IMR-90 (cell line): Measurements from ENCODE around the gene NPSR1. TPM values are rescaled to one million over a fixed set of nuclear protein-coding genes. Genes with fewer than 3 reads are reported as not detected.

ENCODE experiments used
- ATAC-seq: fragments of 200-7000 bp; cut with Tn5 transposase; 2 replicates; pipeline ENCODE4 v1.9.1; 2020; ENCODE audit warnings: low read depth, mild to moderate bottlenecking, moderate library complexity
- BruUV-seq: library from RNA; stranded (reverse); fragments of 400-500 nt; replicated peaks from 2 replicates; lab custom pipeline; 2021; lab: Mats Ljungman, UMichigan
- CTCF ChIA-PET: fragments of 300-600 bp; formaldehyde crosslinking; extraction: SDS; loops from one replicate; lab custom pipeline; 2021; ENCODE audit warnings: antibody characterized with exemption; lab: Yijun Ruan, JAX
- POLR2A ChIA-PET: fragments of 300-600 bp; sonication (Branson Sonifier 250); formaldehyde crosslinking; loops from one replicate; lab custom pipeline; 2022; ENCODE audit warnings: antibody characterized with exemption; ENCODE audit not compliant: unreplicated experiment; lab: Charles Lee
- DNase-seq: peaks from one replicate; pipeline ENCODE4 v3.0.0; 2013
- H2AFZ ChIP-seq: replicated peaks from 2 replicates; pipeline ENCODE3; 2013; ENCODE audit warnings: low read length, mild to moderate bottlenecking; ENCODE audit not compliant: poor library complexity
- H2AK5ac ChIP-seq: 2 replicates; pipeline ENCODE4 v1.6.1; 2013; ENCODE audit warnings: low read depth, low read length, inconsistent platforms
- H2AK9ac ChIP-seq: replicated peaks from 2 replicates; pipeline ENCODE3; 2013; ENCODE audit warnings: mild to moderate bottlenecking, low read depth, low read length, moderate library complexity; ENCODE audit not compliant: poor library complexity
- H2BK120ac ChIP-seq: 2 replicates; pipeline ENCODE4 v1.6.1; 2013; ENCODE audit warnings: low read depth, low read length, inconsistent platforms
- H2BK15ac ChIP-seq: 3 replicates; pipeline ENCODE4 v1.6.1; 2013; ENCODE audit warnings: low read depth, low read length, inconsistent platforms
- H2BK20ac ChIP-seq: 2 replicates; pipeline ENCODE4 v1.6.1; 2013; ENCODE audit warnings: low read depth, mild to moderate bottlenecking, inconsistent platforms, low read length, moderate library complexity
- H2BK5ac ChIP-seq: 2 replicates; pipeline ENCODE4 v1.6.1; 2013; ENCODE audit warnings: mild to moderate bottlenecking, low read depth, low read length, inconsistent platforms; ENCODE audit not compliant: poor library complexity, severe bottlenecking
- H3K14ac ChIP-seq: replicated peaks from 2 replicates; pipeline ENCODE4 v1.6.1; 2013; ENCODE audit warnings: low read depth, low read length, inconsistent platforms
- H3K18ac ChIP-seq: 2 replicates; pipeline ENCODE4 v1.6.1; 2013; ENCODE audit warnings: low read depth, low read length, control low read depth
- H3K23ac ChIP-seq: 2 replicates; pipeline ENCODE4 v1.6.1; 2013; ENCODE audit warnings: low read depth, low read length, inconsistent platforms
- H3K27ac ChIP-seq: 2 replicates; pipeline ENCODE4 v1.5.1; 2013; ENCODE audit warnings: mild to moderate bottlenecking, control low read depth, low read length; ENCODE audit not compliant: insufficient read depth
- H3K27me3 ChIP-seq: 2 replicates; pipeline ENCODE4 v1.6.1; 2013; ENCODE audit warnings: low read length; ENCODE audit not compliant: control insufficient read depth, insufficient read depth
- H3K36me3 ChIP-seq: 2 replicates; pipeline ENCODE4 v1.6.1; 2013; ENCODE audit warnings: low read length, mixed read lengths; ENCODE audit not compliant: control insufficient read depth, insufficient read depth
- H3K4ac ChIP-seq: 2 replicates; pipeline ENCODE4 v1.6.1; 2013; ENCODE audit warnings: low read depth, low read length, inconsistent platforms
- H3K4me1 ChIP-seq: 2 replicates; pipeline ENCODE4 v1.6.1; 2013; ENCODE audit warnings: low read length, mixed read lengths; ENCODE audit not compliant: control insufficient read depth, insufficient read depth
- H3K4me2 ChIP-seq: 2 replicates; pipeline ENCODE4 v1.6.1; 2013; ENCODE audit warnings: low read depth, mild to moderate bottlenecking, control low read depth, low read length, moderate library complexity
- H3K4me3 ChIP-seq: 2 replicates; pipeline ENCODE4 v1.5.1; 2013; ENCODE audit warnings: low read depth, mild to moderate bottlenecking, control low read depth, low read length, moderate library complexity; ENCODE audit not compliant: insufficient read depth
- H3K56ac ChIP-seq: 2 replicates; pipeline ENCODE4 v1.6.1; 2013; ENCODE audit warnings: low read length, inconsistent platforms; ENCODE audit not compliant: insufficient read depth; ENCODE audit errors: extremely low read depth
- H3K79me1 ChIP-seq, 2 experiments: 2 replicates each; pipeline ENCODE4 v1.6.1; 2013; ENCODE audit warnings: low read length in 2 of 2, inconsistent platforms in 1 of 2, low read depth in 1 of 2
- H3K9ac ChIP-seq: 2 replicates; pipeline ENCODE4 v1.6.1; 2013; ENCODE audit warnings: low read depth, low read length, control low read depth
- H3K9me1 ChIP-seq: 2 replicates; pipeline ENCODE4 v1.6.1; 2013; ENCODE audit warnings: low read length, inconsistent platforms; ENCODE audit not compliant: insufficient read depth
- H3K9me3 ChIP-seq: 2 replicates; pipeline ENCODE4 v1.6.1; 2013; ENCODE audit warnings: low read length; ENCODE audit not compliant: control insufficient read depth, insufficient read depth
- H4K20me1 ChIP-seq: 2 replicates; pipeline ENCODE4 v1.6.1; 2013; ENCODE audit warnings: low read length, inconsistent platforms; ENCODE audit not compliant: insufficient read depth
- H4K5ac ChIP-seq: 2 replicates; pipeline ENCODE4 v1.6.1; 2013; ENCODE audit warnings: mild to moderate bottlenecking, low read depth, low read length, control low read depth
- H4K8ac ChIP-seq, 2 experiments: 2 replicates each; pipeline ENCODE4 v1.6.1; 2013; ENCODE audit warnings: low read depth in 2 of 2, low read length in 2 of 2, control low read depth in 1 of 2, inconsistent platforms in 1 of 2
- H4K91ac ChIP-seq: 2 replicates; pipeline ENCODE4 v1.6.1; 2013; ENCODE audit warnings: low read depth, low read length, inconsistent platforms; ENCODE audit not compliant: insufficient read depth
- CEBPB ChIP-seq: IDR thresholded peaks from 2 replicates; pipeline ENCODE4 v1.6.1; 2012; ENCODE audit warnings: low read depth, low read length, improper control_type of control experiment
- CHD1 ChIP-seq: IDR thresholded peaks from 2 replicates; pipeline ENCODE4 v1.6.1; 2012; ENCODE audit warnings: low read depth, low read length, improper control_type of control experiment
- FOS ChIP-seq: fragments of 150-350 bp; IDR thresholded peaks from 2 replicates; pipeline ENCODE4 v1.6.1; 2016; ENCODE audit warnings: low read depth, low read length
- MAFK ChIP-seq: IDR thresholded peaks from 2 replicates; pipeline ENCODE4 v1.6.1; 2012; ENCODE audit warnings: low read depth, low read length, improper control_type of control experiment
- MXI1 ChIP-seq: IDR thresholded peaks from 2 replicates; pipeline ENCODE4 v1.6.1; 2012; ENCODE audit warnings: low read depth, mild to moderate bottlenecking, low read length, moderate library complexity, borderline replicate concordance
- NFE2L2 ChIP-seq: fragments of 150-350 bp; IDR thresholded peaks from 2 replicates; pipeline ENCODE4 v1.6.1; 2016; ENCODE audit warnings: low read depth, mild to moderate bottlenecking, low read length
- POLR2A ChIP-seq: IDR thresholded peaks from 2 replicates; pipeline ENCODE4 v1.6.1; 2012; ENCODE audit warnings: mild to moderate bottlenecking, low read depth, low read length
- RCOR1 ChIP-seq: IDR thresholded peaks from 2 replicates; pipeline ENCODE4 v1.6.1; 2012; ENCODE audit warnings: mild to moderate bottlenecking, low read length, improper control_type of control experiment; ENCODE audit not compliant: insufficient replicate concordance
- RFX5 ChIP-seq: IDR thresholded peaks from 2 replicates; pipeline ENCODE4 v1.8.0; 2012; ENCODE audit warnings: low read depth, mild to moderate bottlenecking, low read length, moderate library complexity
- WGBS, 2 experiments: methylation state at CpG; one replicate each; pipeline versions ENCODE4 v1.1.5 to v1.1.7; 2013; ENCODE audit warnings: missing lambda C conversion rate in 2 of 2; ENCODE audit not compliant: insufficient read length in 1 of 2; ENCODE audit errors: extremely low coverage in 2 of 2; 5-methylcytosine and 5-hydroxymethylcytosine counted together
- dilution Hi-C: fragments of 300-500 bp; cut with HindIII; formaldehyde crosslinking; loops from one replicate; pipeline ENCODE4 v1.14.3; 2018; ENCODE audit warnings: low sequenced_read_pairs; ENCODE audit not compliant: unreplicated experiment
- in situ Hi-C: fragments of 300-500 bp; cut with MboI; formaldehyde crosslinking; loops from 3 replicates; pipeline ENCODE4 v1.14.3; 2019; ENCODE audit warnings: low sequenced_read_pairs, inconsistent platforms, mixed read lengths
- intact Hi-C: fragments of 100-400 bp; cut with micrococcal nuclease; formaldehyde crosslinking; loops from 2 replicates; pipeline ENCODE4 v1.10.0; 2022
- polyA plus RNA-seq, 3 experiments: library from polyadenylated mRNA; depleted of rRNA; stranded (reverse); fragments of >200 nt; gene quantifications; 2 replicates each; pipeline ENCODE4 v1.2.3, GENCODE V29; 2012; ENCODE audit warnings: low replicate concordance in 1 of 3
- total RNA-seq: library from RNA; depleted of rRNA; stranded (reverse); fragments of >200 nt; gene quantifications from 2 replicates; pipeline ENCODE4 v1.2.3, GENCODE V29; 2012
- TF ChIP-seq, protein P1 (sequence below): fragments of 150-350 bp; IDR thresholded peaks from 2 replicates; pipeline ENCODE4 v1.6.1; 2016; ENCODE audit warnings: low read depth, mild to moderate bottlenecking, low read length, moderate library complexity, borderline replicate concordance

NPSR1 gene
- total and polyA plus RNA-seq, 2 of the 4 experiments (the other 2 are of a cell fraction): not detected

DNA sequence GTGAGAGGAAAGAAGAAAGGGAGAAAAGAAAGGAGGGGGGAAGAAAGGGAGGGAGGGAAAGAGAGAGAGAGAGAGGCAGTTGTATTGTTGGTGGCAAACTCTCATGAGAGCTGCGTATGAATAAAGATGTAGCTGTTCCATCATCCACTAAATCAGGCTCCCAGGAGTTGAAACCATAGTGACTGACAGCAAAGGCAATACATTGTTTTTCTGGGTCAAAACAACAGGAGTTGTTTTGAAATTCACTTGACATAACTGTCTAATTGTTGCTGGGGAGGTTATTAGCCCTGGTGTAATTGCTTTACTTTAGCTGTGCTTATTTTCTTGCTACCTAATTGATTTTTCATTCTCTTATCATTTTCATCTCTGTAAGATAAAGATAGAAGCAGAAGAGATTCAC is 173.4 kb downstream of the NPSR1 start:
- no peak overlapping the region for H4K5ac ChIP-seq
- intact Hi-C loops: no loop called here
- no peaks in the 10 kb centered on the region for H3K79me1 ChIP-seq
- H4K91ac ChIP-seq: no peak overlapping the region
- H3K18ac ChIP-seq: no peak overlapping the region
- no peaks in the 10 kb centered on the region; the same call in 1 of the 2 replicates for H3K27me3 ChIP-seq
- no peaks in the 10 kb centered on the region for H3K9me1 ChIP-seq
- H4K20me1 ChIP-seq: no peaks in the 10 kb centered on the region
- no peaks in the 10 kb centered on the region for H3K4me1 ChIP-seq
- DNase-seq (no peak), ATAC-seq (no peak)
- no peak overlapping the region for H3K4ac ChIP-seq
- no peak overlapping the region for H2BK5ac ChIP-seq
- no TSS peak for BruUV-seq
- dilution Hi-C loops: no loop called here
- H3K56ac ChIP-seq: no peak overlapping the region
- no peak overlapping the region for H3K14ac ChIP-seq
- WGBS, 2 experiments: no CpG with 5 or more reads among the region's 1 CpG
- H3K36me3 ChIP-seq: no peaks in the 10 kb centered on the region
- H2BK20ac ChIP-seq: no peak overlapping the region
- no peak overlapping the region for H2AFZ ChIP-seq
- ChIA-PET POLR2A (no interaction called here), CTCF (no interaction called here)
- H4K8ac ChIP-seq: no peak overlapping the region
- no peak for TF ChIP-seq MXI1
- no peak for TF ChIP-seq NFE2L2
- no peak for TF ChIP-seq FOS
- no peak for TF ChIP-seq CHD1
- TF ChIP-seq CEBPB: no peak
- no peak for TF ChIP-seq MAFK
- TF ChIP-seq RCOR1: no peak
- TF ChIP-seq RFX5: no peak
- TF ChIP-seq, protein P1, sequence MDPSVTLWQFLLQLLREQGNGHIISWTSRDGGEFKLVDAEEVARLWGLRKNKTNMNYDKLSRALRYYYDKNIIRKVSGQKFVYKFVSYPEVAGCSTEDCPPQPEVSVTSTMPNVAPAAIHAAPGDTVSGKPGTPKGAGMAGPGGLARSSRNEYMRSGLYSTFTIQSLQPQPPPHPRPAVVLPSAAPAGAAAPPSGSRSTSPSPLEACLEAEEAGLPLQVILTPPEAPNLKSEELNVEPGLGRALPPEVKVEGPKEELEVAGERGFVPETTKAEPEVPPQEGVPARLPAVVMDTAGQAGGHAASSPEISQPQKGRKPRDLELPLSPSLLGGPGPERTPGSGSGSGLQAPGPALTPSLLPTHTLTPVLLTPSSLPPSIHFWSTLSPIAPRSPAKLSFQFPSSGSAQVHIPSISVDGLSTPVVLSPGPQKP: no peak
- no peak for TF ChIP-seq POLR2A
- H2AK9ac ChIP-seq: no peak overlapping the region
- H2AK5ac ChIP-seq: no peak overlapping the region
- H3K23ac ChIP-seq: no peak overlapping the region
- no peak overlapping the region for H2BK120ac ChIP-seq
- no peak overlapping the region for H2BK15ac ChIP-seq
- no peaks in the 10 kb centered on the region for H3K9me3 ChIP-seq
- in situ Hi-C loops: no loop called here
- no peak overlapping the region for H3K9ac ChIP-seq
- no peak overlapping the region for H3K4me3 ChIP-seq
- H3K27ac ChIP-seq: no peak overlapping the region
- no peak overlapping the region for H3K4me2 ChIP-seq
